ENCODE data around the gene YAE1. TPM values are rescaled to one million over a fixed set of nuclear protein-coding genes. Genes with fewer than 3 reads are reported as not detected.
A peak's percentile ranks its signal among the peaks of the same experiment; 100 is the strongest.

YAE1 gene
- total RNA-seq, 1 experiment from 2014 or later, result 85.4 TPM

GRCh38 chr7:39554583-39555165 is 11.5 kb upstream of the YAE1 start:
- DNase-seq (ENCODE audit: low spot score), result no peak

GRCh38 chr7:39557222-39557621 is 9.0 kb upstream of the YAE1 start:
- no peak for DNase-seq (ENCODE audit: low spot score)

GRCh38 chr7:39557911-39558310 is 8.3 kb upstream of the YAE1 start:
- no peak for DNase-seq (ENCODE audit: low spot score)

- no peak for DNase-seq (ENCODE audit: low spot score)
These were observed 5.8 kb upstream of the YAE1 start for GRCh38 chr7:39560408-39560807.

GRCh38 chr7:39560997-39561396 is 5.2 kb upstream of the YAE1 start:
- no peak for DNase-seq (ENCODE audit: low spot score)

- no peak for DNase-seq (ENCODE audit: low spot score)
These were observed 666 bp upstream of the YAE1 start for GRCh38 chr7:39565538-39565937.

- no peak for DNase-seq (ENCODE audit: low spot score)
These were observed 1.1 kb downstream of the YAE1 start for GRCh38 chr7:39567294-39567693.

- DNase-seq (ENCODE audit: low spot score), result no peak
These were observed 8.6 kb downstream of the YAE1 start for GRCh38 chr7:39574673-39575349.

- DNase-seq (ENCODE audit: low spot score), result no peak
These were observed 11.1 kb downstream of the YAE1 start for GRCh38 chr7:39577229-39577874.

GRCh38 chr7:39580149-39580874 is 14.1 kb downstream of the YAE1 start:
- peak; percentile 98 for DNase-seq (ENCODE audit: low spot score)

GRCh38 chr7:39582536-39582935 is 16.3 kb downstream of the YAE1 start:
- no peak for DNase-seq (ENCODE audit: low spot score)

- no peak for DNase-seq (ENCODE audit: low spot score)
These were observed 17.3 kb downstream of the YAE1 start for GRCh38 chr7:39583539-39583938.

- DNase-seq (ENCODE audit: low spot score), result no peak
These were observed 21.2 kb downstream of the YAE1 start for GRCh38 chr7:39587393-39587792.

GRCh38 chr7:39588416-39588815 is 22.2 kb downstream of the YAE1 start:
- DNase-seq (ENCODE audit: low spot score), result peak; percentile 60

- DNase-seq (ENCODE audit: low spot score), result peak; percentile 99
These were observed 23.3 kb downstream of the YAE1 start for GRCh38 chr7:39589323-39590111.

- peak; percentile 74 for DNase-seq (ENCODE audit: low spot score)
These were observed 26.4 kb downstream of the YAE1 start for GRCh38 chr7:39592586-39592985.

GRCh38 chr7:39594988-39595620 is 28.9 kb downstream of the YAE1 start:
- peak; percentile 83 for DNase-seq (ENCODE audit: low spot score)

- no peak for DNase-seq (ENCODE audit: low spot score)
These were observed 36.1 kb downstream of the YAE1 start for GRCh38 chr7:39602351-39602750.

- no peak for DNase-seq (ENCODE audit: low spot score)
These were observed 37.7 kb downstream of the YAE1 start for GRCh38 chr7:39603924-39604323.

- no peak for DNase-seq (ENCODE audit: low spot score)
These were observed 38.9 kb downstream of the YAE1 start for GRCh38 chr7:39605087-39605486.

GRCh38 chr7:39606352-39606751 is 40.1 kb downstream of the YAE1 start:
- DNase-seq (ENCODE audit: low spot score), result no peak

All from H4 (cell line).